ENCODE results near the gene MFSD11.
"Not testable (repeated sequence)": the region's sequence is repeated elsewhere in the genome, so short reads cannot be mapped to it uniquely, and the experiment has no call there.

Gene MFSD11

GRCh38 chr17:76748657-76749056 lies 10.7 kb downstream of the MFSD11 start:
- DNase-seq (ENCODE audit: low read depth) = no peak

- DNase-seq (ENCODE audit: low read depth) = no peak
These were observed 13.6 kb downstream of the MFSD11 start for GRCh38 chr17:76751416-76751993.

- DNase-seq (ENCODE audit: low read depth) = no peak
These were observed 14.1 kb downstream of the MFSD11 start for GRCh38 chr17:76752006-76752405.

GRCh38 chr17:76753061-76753961 lies 15.4 kb downstream of the MFSD11 start:
- DNase-seq (ENCODE audit: low read depth) = no peak

GRCh38 chr17:76755285-76755684 lies 17.4 kb downstream of the MFSD11 start:
- no peak for DNase-seq (ENCODE audit: low read depth)

- no peak for DNase-seq (ENCODE audit: low read depth)
These were observed 19.3 kb downstream of the MFSD11 start for GRCh38 chr17:76757256-76757655.

GRCh38 chr17:76758570-76758969 lies 20.7 kb downstream of the MFSD11 start:
- no peak for DNase-seq (ENCODE audit: low read depth)

GRCh38 chr17:76772842-76773525 lies 35.1 kb downstream of the MFSD11 start:
- DNase-seq (ENCODE audit: low read depth) = peak; percentile 27

- no peak for DNase-seq (ENCODE audit: low read depth)
These were observed 37.2 kb downstream of the MFSD11 start for GRCh38 chr17:76775021-76775600.

GRCh38 chr17:76781056-76781982 lies 43.4 kb downstream of the MFSD11 start:
- no peak for DNase-seq (ENCODE audit: low read depth)

- DNase-seq (ENCODE audit: low read depth) = no peak
These were observed 45.2 kb downstream of the MFSD11 start for GRCh38 chr17:76783146-76783545.

GRCh38 chr17:76784926-76785325 lies 47.0 kb downstream of the MFSD11 start:
- no peak for DNase-seq (ENCODE audit: low read depth)

- not testable (repeated sequence) for DNase-seq (ENCODE audit: low read depth)
These were observed 49.9 kb downstream of the MFSD11 start for GRCh38 chr17:76787866-76788265.

- no peak for DNase-seq (ENCODE audit: low read depth)
These were observed 51.4 kb downstream of the MFSD11 start for GRCh38 chr17:76789235-76789788.

- peak; percentile 19 for DNase-seq (ENCODE audit: low read depth)
These were observed 53.4 kb downstream of the MFSD11 start for GRCh38 chr17:76791053-76791980.

- DNase-seq (ENCODE audit: low read depth) = no peak
These were observed 54.4 kb downstream of the MFSD11 start for GRCh38 chr17:76792348-76792747.

GRCh38 chr17:76793775-76794174 lies 55.9 kb downstream of the MFSD11 start:
- DNase-seq (ENCODE audit: low read depth) = no peak

GRCh38 chr17:76796081-76796480 lies 58.2 kb downstream of the MFSD11 start:
- no peak for DNase-seq (ENCODE audit: low read depth)

GRCh38 chr17:76797241-76797840 lies 59.4 kb downstream of the MFSD11 start:
- DNase-seq (ENCODE audit: low read depth) = no peak

- no peak for DNase-seq (ENCODE audit: low read depth)
These were observed 63.8 kb downstream of the MFSD11 start for GRCh38 chr17:76801706-76802105.

Data from activated T-cell treated with anti-CD3 and anti-CD28 coated beads for 48 hours (primary cell).